Stimulated activated CD4-positive, alpha-beta T cell treated with anti-CD3 and anti-CD28 coated beads, TNF-alpha, amount 100 ng/mL, for 1 hour (primary cell): ENCODE results near the gene AUH.

Experiments used
- DNase-seq, 3 donors: peaks; one replicate each; pipeline ENCODE4 v3.0.0-alpha.2; 2020; ENCODE audit warnings: low read depth in 3 of 3, low spot score in 1 of 3

Gene AUH

GRCh38 chr9:91191411-91192380 lies 170.0 kb downstream of the AUH start:
- DNase-seq: no peak

- no peak for DNase-seq
Measured at GRCh38 chr9:91190062-91190461, 171.7 kb downstream of the AUH start.

- no peak for DNase-seq
Measured at GRCh38 chr9:91188719-91189590, 172.8 kb downstream of the AUH start.

GRCh38 chr9:91187965-91188344 lies 173.8 kb downstream of the AUH start:
- DNase-seq: no peak

- no peak for DNase-seq
Measured at GRCh38 chr9:91187311-91187964, 174.3 kb downstream of the AUH start.

GRCh38 chr9:91186632-91187108 lies 175.0 kb downstream of the AUH start:
- no peak for DNase-seq

GRCh38 chr9:91185193-91185886 lies 176.4 kb downstream of the AUH start:
- DNase-seq: no peak

GRCh38 chr9:91182429-91183225 lies 179.1 kb downstream of the AUH start:
- DNase-seq: no peak

GRCh38 chr9:91181541-91181940 lies 180.2 kb downstream of the AUH start:
- DNase-seq: no peak

- no peak for DNase-seq
Measured at GRCh38 chr9:91180930-91181268, 180.8 kb downstream of the AUH start.

GRCh38 chr9:91180240-91180929 lies 181.3 kb downstream of the AUH start:
- no peak for DNase-seq

GRCh38 chr9:91179237-91180138 lies 182.2 kb downstream of the AUH start:
- no peak for DNase-seq

GRCh38 chr9:91178281-91179236 lies 183.2 kb downstream of the AUH start:
- DNase-seq: no peak

GRCh38 chr9:91177661-91178280 lies 183.9 kb downstream of the AUH start:
- no peak for DNase-seq

- no peak for DNase-seq
Measured at GRCh38 chr9:91177081-91177480, 184.6 kb downstream of the AUH start.

GRCh38 chr9:91176426-91176825 lies 185.3 kb downstream of the AUH start:
- DNase-seq: no peak

GRCh38 chr9:91174772-91175171 lies 186.9 kb downstream of the AUH start:
- DNase-seq: no peak
